ENCODE measurements around the gene IRF4.

Gene IRF4

DNA sequence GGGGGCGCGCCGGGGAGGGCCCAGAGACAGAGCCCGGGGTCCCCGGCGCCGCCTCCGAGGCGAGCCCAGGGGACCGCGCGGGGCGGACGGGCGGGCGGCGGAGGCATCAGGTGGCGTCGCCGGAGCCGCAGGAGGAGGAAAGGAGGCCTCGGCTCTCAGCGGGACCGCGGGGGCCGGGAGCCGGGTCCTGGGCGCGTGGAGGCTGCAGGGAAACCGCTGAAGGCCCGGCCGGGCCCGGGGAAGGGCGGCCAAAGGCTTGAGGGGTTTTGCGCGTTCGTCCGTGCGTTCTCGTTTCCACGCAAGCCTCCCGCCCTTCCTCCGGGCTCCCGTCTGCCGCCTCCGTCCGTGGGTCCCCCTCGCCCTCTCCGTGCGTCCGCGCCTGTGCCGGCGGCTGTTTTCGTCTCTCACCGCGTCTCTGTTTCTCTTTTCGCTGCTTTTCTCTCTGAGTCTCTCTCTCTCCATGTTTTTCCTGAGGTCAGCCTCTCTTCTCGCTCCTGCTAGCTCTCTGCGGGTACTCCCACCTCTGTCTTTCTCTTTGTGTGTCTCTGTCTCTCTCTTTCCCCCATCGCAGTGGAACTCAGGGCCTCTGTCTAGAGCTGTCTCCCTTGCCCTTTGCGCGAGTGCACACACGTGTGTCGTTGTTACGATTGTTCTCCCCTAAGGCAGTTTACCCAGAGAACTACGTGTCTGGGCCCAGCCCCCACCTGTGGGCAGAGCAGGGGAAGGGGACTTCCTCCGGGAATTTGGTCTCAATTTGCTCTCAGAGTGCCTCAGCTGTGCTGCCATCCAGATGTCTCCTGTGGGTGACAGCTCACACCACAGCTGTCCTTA, 2.1 kb downstream of the IRF4 start:
- TF ChIP-seq, protein P1, sequence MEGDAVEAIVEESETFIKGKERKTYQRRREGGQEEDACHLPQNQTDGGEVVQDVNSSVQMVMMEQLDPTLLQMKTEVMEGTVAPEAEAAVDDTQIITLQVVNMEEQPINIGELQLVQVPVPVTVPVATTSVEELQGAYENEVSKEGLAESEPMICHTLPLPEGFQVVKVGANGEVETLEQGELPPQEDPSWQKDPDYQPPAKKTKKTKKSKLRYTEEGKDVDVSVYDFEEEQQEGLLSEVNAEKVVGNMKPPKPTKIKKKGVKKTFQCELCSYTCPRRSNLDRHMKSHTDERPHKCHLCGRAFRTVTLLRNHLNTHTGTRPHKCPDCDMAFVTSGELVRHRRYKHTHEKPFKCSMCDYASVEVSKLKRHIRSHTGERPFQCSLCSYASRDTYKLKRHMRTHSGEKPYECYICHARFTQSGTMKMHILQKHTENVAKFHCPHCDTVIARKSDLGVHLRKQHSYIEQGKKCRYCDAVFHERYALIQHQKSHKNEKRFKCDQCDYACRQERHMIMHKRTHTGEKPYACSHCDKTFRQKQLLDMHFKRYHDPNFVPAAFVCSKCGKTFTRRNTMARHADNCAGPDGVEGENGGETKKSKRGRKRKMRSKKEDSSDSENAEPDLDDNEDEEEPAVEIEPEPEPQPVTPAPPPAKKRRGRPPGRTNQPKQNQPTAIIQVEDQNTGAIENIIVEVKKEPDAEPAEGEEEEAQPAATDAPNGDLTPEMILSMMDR (IDR thresholded peaks at IDR 0.05; ENCODE audit: borderline replicate concordance, control extremely low read depth, extremely low read depth, insufficient read depth, missing control alignments), result no peak
- in situ Hi-C loops (cut with MboI; ENCODE audit: low sequenced_read_pairs, unreplicated experiment), result no loop called here
- peak; percentile 40 for DNase-seq (ENCODE audit: low spot score)

DNA sequence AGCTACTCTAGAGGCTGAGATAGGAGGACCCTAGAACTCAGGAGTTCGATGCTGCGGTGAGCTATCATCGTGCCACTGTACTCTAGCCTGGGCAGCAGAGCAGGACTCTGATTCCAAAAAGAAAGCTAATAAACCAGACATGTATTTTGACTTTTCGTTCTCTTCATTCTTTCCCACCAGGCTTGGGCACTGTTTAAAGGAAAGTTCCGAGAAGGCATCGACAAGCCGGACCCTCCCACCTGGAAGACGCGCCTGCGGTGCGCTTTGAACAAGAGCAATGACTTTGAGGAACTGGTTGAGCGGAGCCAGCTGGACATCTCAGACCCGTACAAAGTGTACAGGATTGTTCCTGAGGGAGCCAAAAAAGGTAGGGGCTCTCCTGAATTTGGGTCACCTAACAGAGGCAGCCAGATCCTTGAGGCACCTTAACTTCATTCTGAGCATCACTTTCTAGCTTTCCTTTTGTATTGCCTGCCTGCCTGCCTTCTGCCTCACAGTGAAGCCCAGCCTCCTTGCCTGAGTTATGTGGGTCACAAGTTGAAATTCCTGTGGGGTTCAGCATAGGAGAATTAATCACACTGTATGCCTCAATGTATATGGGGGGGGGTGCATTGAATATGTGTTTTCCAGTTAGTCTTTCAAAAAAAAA, 3.2 kb downstream of the IRF4 start:
- TF ChIP-seq, protein P1 (IDR thresholded peaks at IDR 0.05; ENCODE audit: borderline replicate concordance, control extremely low read depth, extremely low read depth, insufficient read depth, missing control alignments), result no peak
- in situ Hi-C loops (cut with MboI; ENCODE audit: low sequenced_read_pairs, unreplicated experiment), result no loop called here
- no peak for DNase-seq (ENCODE audit: low spot score)

DNA sequence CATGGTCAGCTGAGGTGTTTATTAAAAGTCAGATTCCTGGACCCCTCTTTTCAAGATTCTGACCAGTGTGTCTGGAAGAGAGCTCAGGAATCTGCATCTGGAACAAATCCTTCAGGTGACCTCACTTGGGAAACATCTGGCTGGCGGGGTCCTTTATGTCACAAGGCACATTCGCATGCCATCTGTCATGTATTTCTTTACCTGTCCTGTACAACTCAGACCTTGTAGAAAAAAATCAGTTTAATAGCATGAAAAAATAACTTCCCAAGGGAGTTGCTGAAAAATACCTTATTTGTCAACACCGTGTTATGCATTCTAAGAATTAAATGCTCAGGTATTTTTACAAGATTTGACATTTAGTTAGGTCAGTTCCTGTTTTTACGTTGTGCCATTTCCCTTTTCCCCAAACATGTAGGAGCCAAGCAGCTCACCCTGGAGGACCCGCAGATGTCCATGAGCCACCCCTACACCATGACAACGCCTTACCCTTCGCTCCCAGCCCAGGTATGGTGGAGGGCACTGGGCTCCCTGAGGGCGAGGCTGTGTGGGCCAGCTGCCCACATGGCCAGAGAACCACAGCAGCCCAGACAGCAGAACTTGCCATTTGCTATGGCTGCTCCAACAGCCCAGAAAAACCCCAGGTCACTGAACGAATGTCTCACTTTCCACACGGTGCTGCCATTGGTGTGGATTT, 4.0 kb downstream of the IRF4 start:
- in situ Hi-C loops (cut with MboI; ENCODE audit: low sequenced_read_pairs, unreplicated experiment), result no loop called here
- TF ChIP-seq, protein P1 (IDR thresholded peaks at IDR 0.05; ENCODE audit: borderline replicate concordance, control extremely low read depth, extremely low read depth, insufficient read depth, missing control alignments), result no peak
- no peak for DNase-seq (ENCODE audit: low spot score)

DNA sequence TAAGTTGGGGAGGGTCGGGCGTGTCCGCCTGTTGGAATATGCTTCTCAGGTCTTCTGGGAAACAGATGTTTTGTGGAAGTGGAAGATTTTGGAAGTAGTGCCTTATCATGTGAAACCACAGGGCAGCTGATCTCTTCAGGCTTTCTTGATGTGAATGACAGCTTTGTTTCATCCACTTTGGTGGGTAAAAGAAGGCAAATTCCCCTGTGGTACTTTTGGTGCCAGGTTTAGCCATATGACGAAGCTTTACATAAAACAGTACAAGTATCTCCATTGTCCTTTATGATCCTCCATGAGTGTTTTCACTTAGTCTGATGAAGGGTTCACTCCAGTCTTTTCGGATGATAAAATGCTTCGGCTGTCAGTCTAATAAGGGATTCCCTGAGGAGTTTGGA, 4.6 kb downstream of the IRF4 start:
- TF ChIP-seq, protein P1 (IDR thresholded peaks at IDR 0.05; ENCODE audit: borderline replicate concordance, control extremely low read depth, extremely low read depth, insufficient read depth, missing control alignments), result no peak
- in situ Hi-C loops (cut with MboI; ENCODE audit: low sequenced_read_pairs, unreplicated experiment), result no loop called here
- DNase-seq (ENCODE audit: low spot score), result no peak

DNA sequence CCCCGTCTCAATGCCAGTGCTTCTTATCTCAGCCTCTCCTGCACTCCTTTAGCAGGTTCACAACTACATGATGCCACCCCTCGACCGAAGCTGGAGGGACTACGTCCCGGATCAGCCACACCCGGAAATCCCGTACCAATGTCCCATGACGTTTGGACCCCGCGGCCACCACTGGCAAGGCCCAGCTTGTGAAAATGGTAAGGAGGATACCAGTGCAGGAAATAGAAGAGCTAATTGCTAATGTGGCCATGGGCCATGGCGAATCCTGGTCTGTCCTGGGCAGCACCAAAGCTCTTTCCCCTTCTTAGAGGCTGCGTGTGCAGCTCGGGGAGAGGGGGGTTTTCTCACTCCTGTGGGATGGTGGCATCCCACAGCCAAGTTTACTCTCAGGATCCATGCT, 5.5 kb downstream of the IRF4 start:
- in situ Hi-C loops (cut with MboI; ENCODE audit: low sequenced_read_pairs, unreplicated experiment), result no loop called here
- TF ChIP-seq, protein P1 (IDR thresholded peaks at IDR 0.05; ENCODE audit: borderline replicate concordance, control extremely low read depth, extremely low read depth, insufficient read depth, missing control alignments), result no peak

DNA sequence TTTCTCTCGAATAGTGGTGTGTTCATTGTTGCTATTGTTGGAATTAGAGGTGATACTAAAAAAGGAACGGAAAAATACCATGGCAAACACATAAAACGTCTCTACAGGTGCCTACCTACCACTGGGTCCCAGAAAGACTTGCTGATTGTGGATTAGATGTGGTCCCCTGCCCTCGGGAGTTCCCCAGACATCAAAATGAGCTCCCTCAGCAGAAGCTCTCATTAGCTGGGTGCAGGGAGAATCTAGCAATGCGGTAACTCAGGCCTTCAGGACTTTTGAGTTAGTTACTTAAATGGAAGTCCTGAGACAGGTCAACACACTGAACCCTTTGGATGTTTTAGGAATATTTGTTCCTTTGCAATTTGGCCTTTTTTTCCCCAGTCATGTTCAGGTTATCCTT, 6.1 kb downstream of the IRF4 start:
- no peak for DNase-seq (ENCODE audit: low spot score)
- in situ Hi-C loops (cut with MboI; ENCODE audit: low sequenced_read_pairs, unreplicated experiment), result no loop called here
- TF ChIP-seq, protein P1 (IDR thresholded peaks at IDR 0.05; ENCODE audit: borderline replicate concordance, control extremely low read depth, extremely low read depth, insufficient read depth, missing control alignments), result no peak

More for the DNA sequence above, 5.5 kb downstream of the IRF4 start:
- DNase-seq (ENCODE audit: low spot score), result no peak

All from GM13976 (cell line).